PC-9 (cell line): ENCODE results near the gene ZNF319.

Source experiments
- CTCF ChIP-seq: fragments of 200-600 bp; sonication (generic); conservative IDR thresholded peaks from 2 replicates; pipeline ENCODE4 v1.6.1; 2017; ENCODE audit warnings: mixed run types, antibody characterized with exemption, mild to moderate bottlenecking, moderate library complexity
- EZH2 ChIP-seq: fragments of 200-600 bp; sonication (generic); IDR thresholded peaks from 2 replicates; pipeline ENCODE4 v1.8.0; 2017; ENCODE audit warnings: antibody characterized with exemption, low read depth

GRCh38 chr16:58040945-58041627, 40.6 kb upstream of the ZNF319 start:
- TF ChIP-seq CTCF (no peak), EZH2 (no peak)
